Ovary (tissue), 9 donors: ENCODE data around the gene CHID1. TPM values are rescaled to one million over a fixed set of nuclear protein-coding genes. Genes with fewer than 3 reads are reported as not detected.

Experiments used
- DNase-seq, 5 donors: peaks; one replicate each; pipeline ENCODE4 v3.0.0-alpha.2; 2019 to 2020
- H3K27ac ChIP-seq, 2 donors: fragments of 200-600 bp; one replicate each; pipeline versions ENCODE4 v1.5.1 to v1.8.0; 2019 to 2022
- H3K27me3 ChIP-seq: fragments of 200-600 bp; one replicate; pipeline ENCODE4 v1.8.0; 2022
- H3K36me3 ChIP-seq: fragments of 200-600 bp; sonication (generic); one replicate; pipeline ENCODE4 v1.5.1; 2019
- H3K4me1 ChIP-seq: one replicate; pipeline ENCODE4 v1.8.1; 2013; ENCODE audit warnings: mild to moderate bottlenecking, moderate library complexity; ENCODE audit not compliant: insufficient read depth
- H3K4me3 ChIP-seq: fragments of 200-600 bp; sonication (generic); one replicate; pipeline ENCODE4 v1.5.1; 2017
- H3K9me3 ChIP-seq, 2 donors: fragments of 200-600 bp in 1 of 2; sonication (generic) in 1 of 2; one replicate each; pipeline versions ENCODE4 v1.5.1 to v1.8.1; 2013 to 2019; ENCODE audit warnings: mild to moderate bottlenecking in 1 of 2, moderate library complexity in 1 of 2
- CTCF ChIP-seq, 3 donors: fragments of 450-650 bp in 2 of 3; fragments of 200-600 bp in 1 of 3; IDR thresholded peaks; one replicate each; pipeline versions ENCODE4 v1.5.1 to v1.8.0; 2016 to 2022; ENCODE audit warnings: antibody characterized with exemption in 3 of 3, mild to moderate bottlenecking in 1 of 3
- EP300 ChIP-seq: sonication (generic); formaldehyde crosslinking; IDR thresholded peaks from one replicate; pipeline ENCODE4 v1.6.1; 2017; ENCODE audit warnings: antibody characterized with exemption
- POLR2A ChIP-seq: fragments of 450-650 bp; IDR thresholded peaks from one replicate; pipeline ENCODE4 v1.6.1; 2017; ENCODE audit warnings: antibody characterized with exemption, mild to moderate bottlenecking, moderate library complexity
- WGBS, 3 donors: extraction: QIAGEN DNeasy Blood & Tissue Kit in 1 of 3; methylation state at CpG; one replicate each; pipeline versions ENCODE4 v1.1.5 to v1.1.7; 2013 to 2017; 5-methylcytosine and 5-hydroxymethylcytosine counted together
- intact Hi-C, 4 donors: fragments of 100-400 bp; cut with DNase I; formaldehyde crosslinking; loops; one replicate each; pipeline versions ENCODE4 v1.11.0 to v1.15.1; 2022 to 2023
- polyA plus RNA-seq, 2 donors: library from polyadenylated mRNA; stranded (reverse); fragments of 200-250 nt in 1 of 2; fragments of 350-450 nt in 1 of 2; fragmentation: Illumina TruSeq in 1 of 2; extraction: RNeasy Lipid Tissue Mini Kit (QIAGEN cat#74804) in 1 of 2; gene quantifications; one replicate each; pipeline ENCODE4 v1.2.3, GENCODE V29; 2013 to 2014
- total RNA-seq, 7 donors: library from RNA; depleted of rRNA in 2 of 7; stranded (reverse); fragments of >200 nt in 2 of 7; fragmentation: NEBNext Ultra II Directional in 3 of 7; extraction: Animal tissue kit (Norgen Biotek cat#: 25700) in 3 of 7; gene quantifications; one replicate each; pipeline versions ENCODE4 v1.1.0 to v1.2.4, GENCODE V29; 2016 to 2023
- donor health status: DM: no; HTN: no; CAD: no; lungs with moderate emphysema.
- donor health status: DM: no; HTN: no; CAD: no.
- donor health status: Bipolar disorder and iron deficiency.
- donor health status: DM: yes; HTN: yes; CAD: no.
- donor health status: DM: no; HTN: no; CAD: no.
- donor health status: DM: yes; HTN: yes; CAD: no.

Gene CHID1
- total and polyA plus RNA-seq, 9 donors = 41.0 to 90.7 (median 70.6) TPM

GRCh38 chr11:944711-945470 is 34.3 kb upstream of the CHID1 start:
- TF ChIP-seq POLR2A = no peak
- no peak for TF ChIP-seq EP300
- TF ChIP-seq CTCF (IDR thresholded peaks at IDR 0.05) = no peak
- peaks cover 6% of the 10 kb centered on the region for H3K4me1 ChIP-seq
- no peaks in the 10 kb centered on the region for H3K36me3 ChIP-seq
- 42 to 58% (median 46%) methylated on average over 13 of the region's 13 CpGs for WGBS, 3 donors
- H3K9me3 ChIP-seq = no peaks in the 10 kb centered on the region
- H3K27ac ChIP-seq = no peak overlapping the region
- no peak for DNase-seq
- intact Hi-C loops = no loop called here
- no peak overlapping the region for H3K4me3 ChIP-seq
- no peaks in the 10 kb centered on the region for H3K27me3 ChIP-seq

DNA sequence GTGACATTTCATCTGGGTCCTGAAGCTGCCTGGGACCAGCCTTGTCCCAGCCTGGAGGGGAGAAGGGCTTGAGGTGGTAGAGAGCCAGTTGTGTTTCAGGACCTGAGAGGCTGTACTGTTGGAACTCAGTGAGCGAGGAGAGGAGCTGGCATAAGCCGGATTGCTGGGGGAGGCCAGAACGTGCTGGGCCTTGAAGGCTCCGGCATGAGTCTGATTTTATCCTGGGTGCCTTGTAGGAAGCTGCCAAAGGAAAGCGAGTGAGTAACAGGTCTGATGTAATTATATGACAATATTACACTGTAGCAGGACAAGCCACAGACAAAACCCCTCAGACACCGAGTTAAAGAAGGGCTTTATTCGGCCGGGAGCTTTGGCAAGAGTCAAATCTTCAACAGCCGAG is 32.2 kb upstream of the CHID1 start:
- no peaks in the 10 kb centered on the region for H3K36me3 ChIP-seq
- H3K4me1 ChIP-seq = peaks cover 7% of the 10 kb centered on the region
- no peak overlapping the region for H3K4me3 ChIP-seq
- no peak for TF ChIP-seq EP300
- TF ChIP-seq CTCF (IDR thresholded peaks at IDR 0.05) = no peak
- TF ChIP-seq POLR2A = no peak
- intact Hi-C loops = no loop called here
- 69 to 82% (median 79%) methylated on average over 9 of the region's 9 CpGs for WGBS, 3 donors
- H3K9me3 ChIP-seq = no peaks in the 10 kb centered on the region
- no peak for DNase-seq
- H3K27me3 ChIP-seq = no peaks in the 10 kb centered on the region
- no peak overlapping the region for H3K27ac ChIP-seq

- no peaks in the 10 kb centered on the region for H3K9me3 ChIP-seq
- DNase-seq = no peak
- peaks cover 8% of the 10 kb centered on the region for H3K4me1 ChIP-seq
- H3K36me3 ChIP-seq = no peaks in the 10 kb centered on the region
- H3K27me3 ChIP-seq = no peaks in the 10 kb centered on the region
- H3K27ac ChIP-seq = no peak overlapping the region
- 81% methylated on average over 11 of the region's 11 CpGs for WGBS, 3 donors
- TF ChIP-seq POLR2A = no peak
- no peak for TF ChIP-seq EP300
- no peak for TF ChIP-seq CTCF (IDR thresholded peaks at IDR 0.05)
- H3K4me3 ChIP-seq = no peak overlapping the region
- intact Hi-C loops = no loop called here
These were observed 30.0 kb upstream of the CHID1 start for GRCh38 chr11:940496-941135.

DNA sequence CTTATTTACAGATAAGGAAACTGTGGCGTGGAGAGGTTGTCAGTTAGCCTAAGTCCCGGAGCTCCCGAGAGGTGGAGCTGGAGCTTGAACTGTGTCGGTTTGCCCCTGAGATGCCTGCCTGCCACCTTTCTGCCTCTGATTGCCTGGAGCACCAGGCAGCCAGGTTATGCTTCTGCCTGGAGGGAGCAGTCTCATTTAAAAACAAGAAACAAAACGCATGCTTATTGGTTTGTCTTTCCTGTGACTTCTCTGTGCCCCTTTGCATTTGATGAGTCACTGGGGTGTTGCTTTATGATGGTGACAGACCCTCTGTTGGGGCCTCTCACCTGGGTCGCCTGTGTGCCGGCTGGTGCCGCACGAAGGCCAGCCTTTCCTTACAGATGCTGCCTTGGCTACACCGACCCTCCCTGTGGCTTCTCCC is 27.2 kb upstream of the CHID1 start:
- TF ChIP-seq EP300 (no peak), CTCF (IDR thresholded peaks at IDR 0.05) (no peak), POLR2A (no peak)
- Histone ChIP-seq H3K36me3 (no peaks in the 10 kb centered on the region), H3K4me1 (peaks cover 8% of the 10 kb centered on the region), H3K4me3 (no peak overlapping the region), H3K27me3 (no peaks in the 10 kb centered on the region), H3K9me3 (no peaks in the 10 kb centered on the region), H3K27ac (no peak overlapping the region)
- DNase-seq = no peak
- intact Hi-C loops = no loop called here
- WGBS, 3 donors = 79 to 85% (median 84%) methylated on average over 10 of the region's 10 CpGs
